Measurements from ENCODE around the gene DNAH1.
A peak's percentile ranks its signal among the peaks of the same experiment; 100 is the strongest.

The DNAH1 gene

DNA sequence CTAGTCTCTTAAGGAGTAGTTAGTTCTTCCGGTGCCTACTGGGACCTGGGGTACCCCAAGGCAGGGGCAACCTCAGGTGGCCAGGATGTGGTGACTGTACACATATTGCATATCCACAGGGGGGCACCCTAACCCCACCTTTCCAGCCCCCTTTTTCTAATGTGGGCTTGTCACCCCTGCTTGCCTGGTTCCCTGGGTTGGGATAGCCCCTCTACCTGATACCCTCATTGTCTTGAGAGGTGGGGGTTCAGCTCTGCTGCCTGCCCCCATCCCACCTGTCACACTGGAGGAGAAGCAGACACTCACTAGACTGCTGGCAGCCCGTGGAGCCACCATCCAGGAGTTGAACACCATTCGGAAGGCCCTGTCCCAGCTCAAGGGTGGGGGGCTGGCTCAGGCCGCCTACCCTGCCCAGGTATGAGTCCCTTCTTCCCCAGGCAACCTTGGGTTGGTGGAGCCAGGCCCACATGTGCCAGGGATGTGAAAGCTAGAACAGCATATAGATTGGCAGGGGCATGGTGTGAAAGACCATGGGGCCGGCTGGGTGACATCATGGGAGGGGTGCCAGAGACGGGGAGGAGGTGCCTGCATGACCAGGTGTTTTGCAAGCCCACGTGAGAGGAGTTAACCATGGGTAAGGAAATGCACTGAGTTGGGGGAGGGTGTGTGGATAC, 24.5 kb upstream of the DNAH1 start:
- peak; percentile 58 for DNase-seq

DNA sequence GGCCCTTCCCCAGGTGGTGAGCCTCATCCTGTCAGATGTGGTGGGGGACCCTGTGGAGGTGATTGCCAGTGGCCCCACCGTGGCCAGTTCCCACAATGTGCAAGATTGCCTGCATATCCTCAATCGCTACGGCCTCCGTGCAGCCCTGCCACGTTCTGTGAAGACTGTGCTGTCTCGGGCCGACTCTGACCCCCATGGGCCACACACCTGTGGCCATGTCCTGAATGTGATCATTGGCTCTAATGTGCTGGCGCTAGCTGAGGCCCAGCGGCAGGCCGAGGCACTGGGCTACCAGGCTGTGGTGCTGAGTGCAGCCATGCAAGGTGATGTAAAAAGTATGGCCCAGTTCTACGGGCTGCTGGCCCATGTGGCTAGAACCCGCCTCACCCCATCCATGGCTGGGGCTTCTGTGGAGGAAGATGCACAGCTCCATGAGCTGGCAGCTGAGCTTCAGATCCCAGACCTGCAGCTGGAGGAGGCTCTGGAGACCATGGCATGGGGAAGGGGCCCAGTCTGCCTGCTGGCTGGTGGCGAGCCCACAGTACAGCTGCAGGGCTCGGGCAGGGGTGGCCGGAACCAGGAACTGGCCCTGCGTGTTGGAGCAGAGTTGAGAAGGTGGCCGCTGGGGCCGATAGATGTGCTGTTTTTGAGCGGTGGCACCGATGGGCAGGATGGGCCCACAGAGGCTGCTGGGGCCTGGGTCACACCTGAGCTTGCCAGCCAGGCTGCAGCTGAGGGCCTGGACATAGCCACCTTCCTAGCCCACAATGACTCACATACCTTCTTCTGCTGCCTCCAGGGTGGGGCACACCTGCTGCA, 23.7 kb upstream of the DNAH1 start:
- DNase-seq: no peak

DNA sequence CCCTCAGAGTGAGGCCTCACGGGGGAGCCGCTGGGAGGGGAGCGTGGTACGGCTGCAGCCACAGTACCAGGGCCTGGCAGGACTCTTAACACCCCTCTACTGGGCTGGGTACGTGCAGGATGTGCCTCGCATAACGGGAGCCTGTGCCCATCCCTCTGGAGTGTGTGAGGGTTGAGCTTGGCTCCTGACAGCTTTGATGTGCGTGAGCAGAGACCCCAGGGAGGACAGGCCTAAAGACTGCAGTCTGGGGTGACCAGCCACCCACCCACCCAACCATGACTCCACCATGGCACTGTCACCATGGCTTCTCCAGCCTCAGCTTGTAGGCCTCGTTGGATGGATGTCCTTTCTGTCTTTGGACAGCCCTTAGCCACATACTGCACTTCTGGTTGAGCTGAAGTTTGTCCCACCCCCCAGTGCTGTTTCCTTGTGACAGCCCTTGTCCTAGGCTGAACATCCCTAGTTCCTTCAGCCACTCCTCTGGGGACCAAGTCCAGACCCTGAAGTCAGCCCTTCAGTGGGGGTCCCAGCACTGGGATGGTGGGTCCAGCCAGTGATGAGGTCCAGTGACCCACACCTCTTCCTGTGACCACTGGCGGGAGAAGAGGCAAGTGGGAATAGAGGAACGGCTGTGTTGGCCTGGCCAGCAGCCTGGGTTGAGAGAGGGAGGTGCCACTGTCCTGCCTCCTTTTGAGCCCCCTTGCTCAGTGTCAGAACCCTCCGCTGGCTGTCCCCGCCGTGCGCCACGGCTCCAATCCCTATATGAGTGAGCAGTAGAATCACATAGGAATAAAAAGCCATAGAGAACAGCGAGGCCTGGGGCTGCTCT, 22.4 kb upstream of the DNAH1 start:
- no peak for DNase-seq

DNA sequence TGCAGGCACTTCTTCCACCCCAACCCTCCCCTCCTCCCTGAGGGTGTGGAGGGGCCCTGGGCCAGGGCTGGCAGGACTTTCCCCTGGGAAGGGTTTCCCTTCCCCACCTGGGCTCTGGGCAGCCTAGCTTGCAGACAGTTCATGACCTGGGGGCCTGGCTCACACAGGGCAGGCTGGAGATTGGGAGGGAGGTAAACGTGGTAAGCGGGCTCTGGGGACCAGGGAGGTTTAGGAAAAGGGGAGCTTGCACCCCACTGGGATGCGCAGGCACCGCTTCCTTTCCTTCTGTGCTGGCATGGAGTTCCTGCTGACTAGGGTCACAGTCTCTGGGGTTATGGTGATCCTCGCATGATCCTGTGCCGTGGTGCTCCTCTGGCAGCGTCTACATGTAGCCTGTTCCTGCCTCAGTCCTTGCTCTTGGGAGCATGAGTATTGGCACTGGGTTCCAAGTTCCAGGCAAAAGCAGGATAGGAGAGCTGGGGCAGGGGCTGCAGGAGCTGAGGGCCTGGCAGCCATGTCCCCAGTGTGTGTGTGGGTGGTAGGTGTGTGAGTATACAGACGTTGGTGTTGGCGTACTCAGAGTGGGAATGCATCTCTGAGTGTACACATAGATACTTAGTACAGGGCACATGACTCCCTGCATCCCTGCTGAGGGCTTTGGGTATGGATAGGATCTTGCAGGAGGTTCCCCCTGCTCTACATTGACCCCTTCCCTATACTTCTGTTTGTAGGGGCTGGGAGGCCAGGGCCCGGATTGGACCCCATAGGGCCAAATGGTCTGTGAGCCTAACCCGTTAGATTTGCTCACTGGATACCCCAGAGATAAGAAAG, 21.6 kb upstream of the DNAH1 start:
- DNase-seq: no peak

DNA sequence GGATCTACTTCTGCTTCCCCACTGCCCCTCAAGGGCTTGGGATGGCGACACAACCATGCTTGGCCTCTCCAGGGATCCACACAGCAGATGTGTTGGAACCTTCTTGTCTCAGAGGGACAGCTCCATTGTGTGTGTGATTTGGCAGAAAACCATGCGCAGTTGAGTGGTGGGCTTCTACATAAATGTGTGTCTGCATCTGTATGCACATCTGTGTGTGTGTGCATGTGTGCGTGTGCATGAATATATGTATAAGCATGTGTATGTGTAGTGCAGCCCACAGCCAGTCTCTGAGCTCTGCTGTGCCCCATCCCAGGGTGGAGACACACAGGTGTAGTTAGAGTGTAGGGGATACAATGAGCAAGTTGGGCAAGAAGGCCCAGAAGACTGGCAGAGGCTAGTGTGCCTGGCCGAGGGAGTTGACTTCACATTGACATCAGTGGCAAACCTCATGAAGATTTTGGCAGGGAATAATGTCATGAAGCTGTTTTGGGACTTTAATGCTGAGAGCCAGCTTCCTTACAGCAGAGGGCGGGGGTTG, 20.4 kb upstream of the DNAH1 start:
- no peak for DNase-seq

DNA sequence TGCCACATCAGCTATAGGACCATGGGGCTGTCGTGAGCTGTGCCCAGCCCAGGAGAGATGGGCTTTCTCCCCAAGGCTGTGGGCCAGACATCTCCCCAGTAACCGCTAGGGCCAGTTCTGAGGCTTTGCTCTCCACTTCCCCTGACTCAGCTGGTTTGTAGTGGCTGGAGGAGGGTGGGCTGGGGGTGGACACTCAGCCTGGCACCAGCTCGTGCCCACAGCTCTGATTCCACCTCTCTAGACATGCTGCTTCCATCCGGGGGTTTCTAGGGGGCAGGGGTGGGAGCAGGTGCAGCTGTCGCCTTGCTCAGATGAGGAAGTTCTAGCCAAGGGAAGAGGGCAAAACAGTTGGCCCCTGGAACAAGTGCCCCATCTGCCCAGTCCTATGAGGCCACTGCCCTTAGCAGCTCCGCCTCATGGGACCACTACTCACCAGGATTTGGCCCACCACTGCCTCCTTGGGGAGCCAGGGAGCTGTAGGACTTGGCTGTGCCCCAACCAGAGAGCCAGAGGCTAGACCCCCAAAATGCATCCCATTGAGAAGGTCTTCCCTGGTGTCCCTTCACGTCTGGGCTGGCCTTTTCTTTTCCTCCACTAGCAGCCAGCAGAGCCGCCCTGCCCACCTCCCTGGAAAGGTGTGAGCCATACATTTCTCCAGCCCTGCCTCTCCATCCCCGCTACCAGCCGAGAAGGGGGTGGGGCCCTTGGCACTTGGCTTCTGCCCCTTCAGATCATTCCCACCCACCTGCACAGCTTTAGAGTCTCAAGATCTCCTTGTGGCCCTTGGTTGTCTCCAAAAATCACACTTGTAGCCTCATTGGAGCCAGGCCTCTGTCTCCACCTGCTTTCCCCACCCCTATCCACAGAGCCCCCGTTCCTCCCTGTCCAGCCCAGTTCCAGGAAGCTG, 18.6 kb upstream of the DNAH1 start:
- no peak for DNase-seq

DNA sequence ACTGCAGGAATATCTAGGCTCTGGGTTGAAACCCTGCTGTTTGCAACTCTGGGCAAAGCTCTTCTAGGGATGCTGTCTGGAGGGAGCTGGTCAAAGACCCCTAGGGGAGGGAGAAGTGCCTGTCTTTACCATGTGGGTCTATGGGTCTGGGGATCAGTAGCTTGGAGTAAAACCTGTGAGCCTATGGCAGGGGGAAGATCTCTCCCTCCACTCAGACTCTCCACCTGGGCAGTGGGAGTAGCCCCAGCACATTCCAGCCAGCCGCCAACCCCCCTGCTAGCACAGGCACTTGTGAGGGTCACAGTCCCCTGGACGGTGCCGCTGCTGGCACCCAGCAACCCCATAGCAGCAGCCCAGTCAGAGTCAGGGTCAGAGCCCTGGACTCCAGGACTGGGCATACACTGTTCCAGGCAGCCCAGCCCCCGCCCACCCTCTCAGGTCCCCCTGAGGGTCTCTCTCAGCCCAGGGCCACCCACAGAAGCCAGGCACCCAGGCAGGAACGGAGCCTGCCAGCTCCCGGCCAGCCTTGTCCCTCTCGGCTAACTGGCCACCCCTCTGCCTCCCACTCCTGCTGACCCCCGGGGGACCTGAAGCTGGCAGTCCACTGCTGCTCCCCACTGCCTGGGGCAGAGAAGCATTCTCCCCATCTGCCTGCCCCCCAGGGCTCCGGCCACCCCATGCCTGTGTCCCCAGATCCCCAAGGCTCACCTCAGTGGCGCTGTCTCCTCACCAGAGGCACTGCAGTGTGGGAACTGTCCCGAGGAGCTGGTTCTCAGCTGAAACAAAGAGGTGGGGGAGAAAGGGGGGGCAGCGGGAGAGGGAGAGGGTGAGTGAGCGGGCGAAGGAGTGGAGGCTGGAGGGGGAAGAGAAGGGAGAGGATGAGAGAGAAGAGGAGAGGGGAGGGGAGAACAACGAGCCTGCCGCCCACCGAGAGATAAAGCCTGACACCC, 17.7 kb upstream of the DNAH1 start:
- peak; percentile 93 for DNase-seq

DNA sequence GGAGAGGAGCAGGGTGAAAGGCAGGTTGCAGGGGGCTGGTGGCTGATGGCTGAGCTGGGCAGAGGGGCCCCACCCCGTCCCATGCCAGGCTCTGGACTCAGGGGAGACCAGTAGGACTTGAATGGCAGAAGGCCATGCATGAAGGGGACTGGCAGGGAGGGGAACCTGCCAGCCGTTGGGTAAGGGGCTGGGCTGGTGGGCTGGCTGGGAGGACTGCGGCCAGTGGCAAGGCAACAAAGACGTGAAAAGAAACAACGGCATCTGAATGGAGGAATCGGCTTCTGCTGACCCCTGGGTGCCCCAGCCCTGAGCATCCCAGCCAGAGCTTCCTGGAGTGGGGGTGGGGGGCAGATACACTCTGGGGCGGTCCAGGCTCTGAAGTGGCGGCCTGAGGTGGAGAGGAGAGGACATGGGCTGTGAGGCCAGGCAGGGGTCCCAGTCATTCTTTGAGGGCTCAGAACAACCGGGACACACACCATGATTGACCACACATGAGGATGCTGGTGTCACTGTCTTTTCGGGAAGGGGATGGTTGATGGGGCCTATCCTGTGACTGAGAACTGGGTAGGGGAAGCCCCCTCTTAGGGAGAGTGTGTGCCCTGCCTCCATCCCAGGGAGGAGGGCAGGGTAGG, 16.8 kb upstream of the DNAH1 start:
- DNase-seq: peak; percentile 73

DNA sequence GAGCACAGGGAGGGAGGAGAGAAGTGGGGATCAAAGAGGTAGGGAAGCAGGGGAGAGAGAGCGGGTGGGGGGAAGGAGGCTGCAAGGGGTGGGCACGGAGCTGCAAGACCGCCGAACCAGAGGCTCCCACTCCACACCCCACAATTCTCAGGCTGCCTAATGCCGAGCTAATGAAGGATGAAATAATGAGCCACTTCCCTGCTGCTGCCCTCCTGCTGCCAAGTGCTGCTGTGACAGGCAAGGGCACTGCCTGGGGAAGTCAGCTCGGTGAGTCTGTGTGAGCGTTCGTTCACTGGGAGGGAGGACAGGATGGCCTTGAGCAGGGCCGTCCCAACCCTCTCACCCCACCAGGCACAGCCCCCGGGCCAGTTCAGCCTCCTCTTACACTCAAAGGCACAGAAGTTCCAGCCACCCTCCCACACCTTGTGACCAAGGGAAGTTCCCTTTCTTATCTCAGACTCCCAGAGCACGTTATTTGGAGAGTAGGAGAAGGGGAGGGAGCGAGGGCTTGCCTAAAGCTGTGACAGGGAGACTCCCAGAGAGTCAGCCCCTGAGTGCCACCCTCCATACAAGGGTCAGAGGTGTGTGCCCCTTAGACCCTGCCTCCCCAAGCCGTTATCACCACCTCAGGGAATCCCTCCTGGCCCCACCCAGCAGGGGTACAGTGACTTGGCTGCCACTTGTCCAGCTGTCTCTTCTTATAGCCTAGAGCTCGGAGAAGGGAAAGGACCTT, 16.1 kb upstream of the DNAH1 start:
- DNase-seq: peak; percentile 87

DNA sequence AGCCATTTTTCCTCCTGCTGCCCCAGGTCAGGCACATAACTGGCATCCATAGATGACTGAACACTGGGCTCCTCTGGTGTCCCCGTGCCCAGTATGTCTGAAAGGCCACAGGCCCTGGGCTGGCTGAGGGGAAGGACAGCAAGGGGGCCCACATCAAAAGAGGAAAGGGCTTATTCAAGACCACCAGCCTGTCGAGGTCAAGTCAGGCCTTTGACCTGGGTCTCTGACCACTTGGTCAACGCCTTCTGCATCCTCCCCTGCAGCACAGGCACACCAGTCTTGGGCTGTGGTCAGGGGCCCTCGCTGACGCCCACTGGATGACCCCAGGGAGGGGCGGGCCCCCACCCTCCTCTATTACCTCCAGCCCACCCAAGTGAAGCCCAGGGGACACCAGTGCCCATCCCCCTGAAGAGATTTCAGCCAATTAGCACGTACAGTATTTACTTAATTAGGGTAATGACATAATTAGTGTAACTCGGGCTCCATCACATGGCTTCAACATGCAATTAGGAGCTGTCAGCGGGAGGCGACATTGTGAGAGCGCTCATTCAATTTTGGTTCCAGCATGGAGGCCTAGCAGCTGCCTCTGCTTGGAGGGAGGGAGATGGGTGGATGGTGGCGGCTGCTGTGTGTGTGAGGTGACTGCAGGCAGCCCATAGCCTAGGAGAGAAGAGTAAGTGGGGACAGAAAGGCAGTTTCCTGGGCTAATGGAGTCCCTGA, 13.5 kb upstream of the DNAH1 start:
- DNase-seq: peak; percentile 91

DNA sequence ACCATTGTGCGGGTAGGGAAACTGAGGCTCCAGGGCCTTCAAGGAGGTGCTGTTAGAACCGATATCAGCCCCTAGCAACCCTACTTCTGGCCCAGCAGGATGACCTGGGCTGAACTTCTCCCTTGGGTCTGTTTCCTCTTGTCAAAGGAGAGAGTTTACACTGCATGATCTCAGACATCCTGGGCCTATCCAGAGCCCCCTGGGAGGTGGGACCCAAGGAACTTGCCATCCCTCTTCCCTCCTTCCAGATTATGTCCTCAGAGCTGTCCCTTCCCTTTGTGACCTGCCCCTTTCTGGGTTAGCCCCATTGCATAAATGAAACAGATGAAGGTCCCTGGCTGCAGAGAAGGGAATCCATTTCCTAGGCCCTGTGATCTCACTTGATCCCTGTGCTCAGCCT, 12.3 kb upstream of the DNAH1 start:
- DNase-seq: no peak

DNA sequence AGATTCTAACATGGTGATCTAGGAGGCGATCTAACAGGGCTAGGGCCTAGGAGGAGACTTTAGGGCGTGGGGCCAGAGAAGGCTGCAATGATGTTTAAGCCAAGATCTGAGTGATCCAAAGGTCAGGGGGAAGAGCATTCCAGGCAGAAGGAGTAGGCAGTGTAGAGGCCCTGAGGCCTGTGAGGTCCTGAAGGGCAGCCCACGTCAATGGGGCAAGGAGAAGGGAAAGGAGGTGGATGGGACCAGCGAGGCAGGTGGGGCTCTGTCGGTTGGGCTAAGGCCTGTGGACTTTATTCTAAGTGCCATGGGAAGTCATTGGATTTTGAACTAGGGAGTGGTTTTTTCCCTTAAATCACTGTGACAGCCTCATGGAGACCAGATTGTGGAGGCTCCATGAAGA, 10.2 kb upstream of the DNAH1 start:
- no peak for DNase-seq

DNA sequence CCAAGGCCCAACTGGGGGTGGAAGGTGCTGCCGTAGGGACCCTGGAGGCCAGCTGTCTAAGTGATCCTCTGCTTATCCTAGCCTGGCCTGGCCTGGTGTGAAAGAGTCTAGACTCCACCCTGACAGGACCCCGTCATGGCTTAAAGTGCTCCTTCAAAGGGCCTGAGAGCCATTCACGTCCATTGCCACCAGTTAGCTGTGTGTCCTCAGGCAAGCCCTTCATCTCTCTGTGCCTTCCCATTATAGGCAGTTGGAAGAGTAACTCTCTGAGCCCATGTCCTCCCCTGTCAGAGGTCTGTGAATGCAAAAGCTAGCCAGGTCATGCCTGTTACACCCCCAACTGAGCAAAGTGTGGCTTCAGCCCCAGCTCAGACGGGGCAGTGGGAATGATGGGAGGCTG, 9.1 kb upstream of the DNAH1 start:
- DNase-seq: no peak

DNA sequence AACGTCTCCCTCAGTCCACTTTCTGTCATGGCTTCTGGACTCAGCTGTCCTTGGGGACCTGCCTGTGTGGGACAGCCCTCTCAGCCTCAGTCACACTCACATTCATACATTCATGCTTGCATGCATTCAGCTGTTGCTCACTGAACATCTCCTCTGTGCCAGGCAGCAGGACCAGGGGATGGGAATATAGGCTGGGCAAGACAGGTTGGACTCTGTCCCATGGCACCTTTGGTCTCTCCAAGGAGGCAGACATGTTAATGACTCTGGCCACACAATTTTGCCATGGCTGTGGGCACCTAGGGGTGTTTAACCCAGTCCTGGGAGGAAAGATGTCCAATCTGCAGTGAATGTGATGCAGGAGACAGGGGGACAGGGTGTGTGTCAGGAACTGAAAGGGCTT, 7.8 kb upstream of the DNAH1 start:
- no peak for DNase-seq

DNA sequence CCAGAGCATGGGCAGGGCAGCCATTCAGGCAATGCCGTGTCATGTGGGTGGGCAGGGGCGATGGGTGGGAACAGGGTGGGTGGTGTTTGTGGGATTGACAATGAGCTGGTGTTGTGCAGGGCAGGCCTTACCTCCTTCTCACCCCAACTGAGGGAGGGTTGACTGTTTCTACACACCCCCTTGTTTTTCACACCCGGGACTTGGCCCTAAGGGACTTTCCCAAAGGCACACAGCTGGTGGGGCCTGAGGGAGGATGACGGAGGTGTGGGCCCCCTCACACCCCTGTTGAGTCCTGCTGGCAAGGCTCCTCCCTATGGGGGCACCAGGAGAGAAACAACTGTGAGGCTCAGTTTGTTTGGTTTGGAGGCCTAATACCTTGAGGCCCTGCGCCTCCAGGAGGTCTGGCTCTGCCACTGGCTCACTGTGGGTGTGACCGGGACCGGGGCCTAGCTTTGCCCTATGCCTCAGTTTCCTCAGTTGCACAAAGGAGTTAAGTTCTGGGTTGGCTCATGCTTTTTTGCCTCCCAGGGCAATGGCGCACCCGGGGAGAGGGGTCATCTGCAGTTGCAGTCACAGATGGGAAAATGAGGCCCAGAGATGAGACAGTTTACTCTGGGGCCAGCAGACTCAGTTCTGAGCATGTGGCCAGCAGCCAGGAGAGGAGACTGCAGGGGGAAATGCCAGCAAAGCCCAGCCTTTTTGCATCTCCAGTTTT, 5.1 kb upstream of the DNAH1 start:
- no peak for DNase-seq

DNA sequence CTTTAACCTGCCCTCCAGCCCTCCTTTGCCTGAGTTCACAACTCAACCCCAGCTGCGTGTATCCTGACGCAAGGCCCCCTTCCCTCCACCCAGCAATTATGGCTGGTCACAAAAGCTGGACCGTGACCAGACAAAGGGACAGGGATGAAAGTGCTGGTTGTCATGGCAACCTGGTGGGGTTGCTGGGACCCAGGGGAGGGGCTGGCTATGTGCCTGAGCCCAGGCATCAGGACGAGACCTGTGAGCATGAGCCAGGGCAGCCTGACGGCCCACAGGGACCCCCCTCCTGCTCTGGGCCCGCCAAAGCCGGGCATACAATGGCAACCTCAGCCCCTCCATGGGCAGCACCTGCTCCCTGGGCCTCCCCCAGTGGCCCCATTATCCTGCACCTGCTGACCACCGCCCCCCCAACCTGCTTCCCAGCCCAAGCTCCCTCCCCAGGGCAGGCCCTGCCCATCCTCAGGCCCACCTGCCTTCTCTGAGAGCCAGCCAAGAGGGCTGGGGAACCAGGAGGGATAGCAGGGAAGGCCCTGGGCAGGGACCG, 4.5 kb upstream of the DNAH1 start:
- DNase-seq: peak; percentile 95

DNA sequence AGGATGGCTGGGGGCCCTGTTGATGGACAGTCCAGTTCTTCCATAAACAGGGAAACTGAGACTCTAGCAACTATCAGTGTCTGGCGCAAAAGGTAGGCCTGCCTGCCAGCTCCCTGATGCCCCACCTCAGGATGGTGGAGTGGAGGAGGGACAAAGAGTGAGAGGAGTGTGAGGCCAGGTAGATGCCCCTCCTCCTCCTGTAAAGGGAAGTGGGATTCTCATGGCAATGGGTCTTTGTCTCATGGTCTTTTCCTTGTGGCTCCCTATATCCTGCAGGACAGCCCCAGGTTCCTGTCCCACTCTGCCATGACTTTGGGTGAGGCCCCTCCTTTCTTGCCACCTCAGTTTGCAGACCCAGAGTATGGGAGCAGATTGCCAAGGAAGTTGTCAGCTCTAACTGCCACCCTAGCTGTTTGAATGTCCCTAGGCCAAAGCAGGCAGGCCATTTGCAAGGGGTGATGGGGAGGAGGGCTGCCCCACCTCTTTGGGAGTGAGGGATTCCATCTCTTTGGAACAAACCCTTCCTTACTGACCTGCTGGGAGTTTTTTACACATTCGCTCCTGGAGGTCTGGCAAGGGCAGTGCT, 2.8 kb upstream of the DNAH1 start:
- DNase-seq: no peak

Data from eye (tissue), 1 donor.